ENCODE measurements around the gene STAB1.

DNA sequence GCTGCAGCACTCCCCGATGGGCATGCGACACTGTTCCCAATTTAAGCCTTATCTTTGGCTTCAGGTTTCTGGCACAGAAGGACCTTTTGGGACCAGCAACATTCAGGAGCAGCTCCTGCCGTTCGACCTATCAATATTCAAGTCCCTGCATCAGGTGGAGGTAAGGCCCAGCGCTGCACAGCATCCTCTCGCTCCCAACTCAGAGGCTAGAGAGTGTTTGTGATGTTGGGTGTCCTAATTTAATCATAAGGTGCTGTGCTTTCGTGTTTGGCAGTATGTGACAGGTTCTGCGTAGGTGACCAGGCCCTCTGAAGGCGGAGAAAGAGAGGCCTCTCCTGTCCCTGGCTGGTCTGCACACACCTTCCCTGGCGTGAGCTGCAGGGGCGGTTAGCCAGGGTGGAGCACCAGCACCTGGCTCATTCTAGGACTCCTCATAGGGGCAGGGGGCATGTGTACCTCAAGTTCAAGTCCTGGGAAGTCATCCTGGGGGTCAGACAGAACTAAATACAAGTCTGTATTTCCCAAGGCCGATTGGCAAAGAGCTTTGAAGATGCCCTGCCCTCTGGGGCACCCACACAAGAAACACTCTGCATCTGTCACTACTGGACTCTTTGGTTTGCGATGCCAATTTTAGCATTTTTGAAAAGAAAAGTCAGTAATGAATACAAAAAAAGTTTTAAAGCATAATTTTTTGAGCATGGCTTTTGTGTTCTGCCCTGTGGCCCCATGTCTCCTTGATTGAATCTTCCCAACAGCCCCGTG lies 22.7 kb upstream of the STAB1 start:
- TF ChIP-seq, protein P1, sequence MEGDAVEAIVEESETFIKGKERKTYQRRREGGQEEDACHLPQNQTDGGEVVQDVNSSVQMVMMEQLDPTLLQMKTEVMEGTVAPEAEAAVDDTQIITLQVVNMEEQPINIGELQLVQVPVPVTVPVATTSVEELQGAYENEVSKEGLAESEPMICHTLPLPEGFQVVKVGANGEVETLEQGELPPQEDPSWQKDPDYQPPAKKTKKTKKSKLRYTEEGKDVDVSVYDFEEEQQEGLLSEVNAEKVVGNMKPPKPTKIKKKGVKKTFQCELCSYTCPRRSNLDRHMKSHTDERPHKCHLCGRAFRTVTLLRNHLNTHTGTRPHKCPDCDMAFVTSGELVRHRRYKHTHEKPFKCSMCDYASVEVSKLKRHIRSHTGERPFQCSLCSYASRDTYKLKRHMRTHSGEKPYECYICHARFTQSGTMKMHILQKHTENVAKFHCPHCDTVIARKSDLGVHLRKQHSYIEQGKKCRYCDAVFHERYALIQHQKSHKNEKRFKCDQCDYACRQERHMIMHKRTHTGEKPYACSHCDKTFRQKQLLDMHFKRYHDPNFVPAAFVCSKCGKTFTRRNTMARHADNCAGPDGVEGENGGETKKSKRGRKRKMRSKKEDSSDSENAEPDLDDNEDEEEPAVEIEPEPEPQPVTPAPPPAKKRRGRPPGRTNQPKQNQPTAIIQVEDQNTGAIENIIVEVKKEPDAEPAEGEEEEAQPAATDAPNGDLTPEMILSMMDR (IDR thresholded peaks at IDR 0.05): no peak
- no peak for TF ChIP-seq POLR2A (IDR thresholded peaks at IDR 0.05)

Measured in breast epithelium (tissue), 3 donors.